Mucosa of stomach (tissue), 1 donor: ENCODE measurements around the gene PPP1R2C.

Source experiments
- H3K27me3 ChIP-seq: one replicate; pipeline ENCODE4 v1.7.0; 2013; ENCODE audit warnings: mild to moderate bottlenecking, low read length; ENCODE audit not compliant: control insufficient read depth, insufficient read depth
- H3K36me3 ChIP-seq: one replicate; pipeline ENCODE4 v1.7.0; 2013; ENCODE audit warnings: low read length; ENCODE audit not compliant: control insufficient read depth, insufficient read depth
- H3K4me1 ChIP-seq: one replicate; pipeline ENCODE4 v1.7.0; 2013; ENCODE audit warnings: mild to moderate bottlenecking, low read length; ENCODE audit not compliant: control insufficient read depth, insufficient read depth
- H3K4me3 ChIP-seq: one replicate; pipeline ENCODE4 v1.7.0; 2013; ENCODE audit warnings: low read length
- H3K9ac ChIP-seq: one replicate; pipeline ENCODE4 v1.7.0; 2013; ENCODE audit warnings: mild to moderate bottlenecking, low read length, moderate library complexity
- H3K9me3 ChIP-seq: one replicate; pipeline ENCODE4 v1.7.0; 2013; ENCODE audit warnings: mild to moderate bottlenecking, low read length, moderate library complexity; ENCODE audit not compliant: control insufficient read depth
- donor health status: Pancreatic carcinoma.

The PPP1R2C gene

GRCh38 chrX:42740456-42740855 is 37.5 kb downstream of the PPP1R2C start:
- H3K27me3 ChIP-seq: no peaks in the 10 kb centered on the region
- H3K4me1 ChIP-seq: no peaks in the 10 kb centered on the region
- no peaks in the 10 kb centered on the region for H3K9me3 ChIP-seq
- no peaks in the 10 kb centered on the region for H3K36me3 ChIP-seq
- no peak overlapping the region for H3K9ac ChIP-seq
- no peak overlapping the region for H3K4me3 ChIP-seq

GRCh38 chrX:42739741-42740140 is 38.2 kb downstream of the PPP1R2C start:
- Histone ChIP-seq H3K9me3 (no peaks in the 10 kb centered on the region), H3K36me3 (no peaks in the 10 kb centered on the region), H3K9ac (no peak overlapping the region), H3K4me3 (no peak overlapping the region), H3K4me1 (no peaks in the 10 kb centered on the region), H3K27me3 (no peaks in the 10 kb centered on the region)

DNA sequence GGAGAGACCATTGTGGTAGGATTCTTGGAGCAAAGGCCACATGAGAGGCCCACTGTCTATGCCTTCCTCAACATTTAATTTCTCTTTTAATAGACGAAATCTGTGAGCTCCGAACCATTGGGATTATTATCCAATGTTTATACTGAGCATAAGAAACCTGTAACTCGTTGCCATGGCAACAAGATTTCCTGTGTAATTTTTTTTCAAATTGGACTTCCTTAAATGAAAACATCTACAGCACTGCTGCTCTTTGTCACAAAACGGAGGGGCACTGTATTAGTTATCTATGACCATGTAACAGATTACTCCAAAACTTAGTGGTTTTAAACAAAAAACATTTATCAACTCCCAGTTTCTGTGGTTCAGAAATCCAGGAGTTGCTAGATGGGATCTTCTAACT is 38.7 kb downstream of the PPP1R2C start:
- no peaks in the 10 kb centered on the region for H3K27me3 ChIP-seq
- H3K4me1 ChIP-seq: no peaks in the 10 kb centered on the region
- no peaks in the 10 kb centered on the region for H3K36me3 ChIP-seq

DNA sequence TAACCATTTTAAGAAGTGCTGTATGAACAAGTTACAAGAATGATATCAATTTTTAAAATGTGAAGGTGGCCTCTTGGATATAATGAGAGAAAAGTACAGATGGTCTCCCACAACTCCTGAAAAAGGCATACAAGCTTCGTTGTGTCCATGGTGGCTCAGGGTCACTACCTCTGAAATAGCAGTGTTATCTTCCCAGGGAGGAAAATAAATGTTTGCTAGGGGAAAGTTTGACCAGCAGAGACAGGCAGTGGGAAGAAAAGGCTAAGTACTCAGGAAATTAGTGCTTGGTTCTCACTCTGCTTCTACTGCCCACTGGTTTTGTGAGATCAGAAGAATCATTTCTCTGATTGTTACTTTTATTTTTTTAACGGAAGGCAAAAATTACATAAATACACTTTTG is 39.4 kb downstream of the PPP1R2C start:
- no peaks in the 10 kb centered on the region for H3K36me3 ChIP-seq
- no peak overlapping the region for H3K9ac ChIP-seq
- H3K27me3 ChIP-seq: no peaks in the 10 kb centered on the region
- no peaks in the 10 kb centered on the region for H3K4me1 ChIP-seq
- H3K9me3 ChIP-seq: no peaks in the 10 kb centered on the region
- no peak overlapping the region for H3K4me3 ChIP-seq

More for the DNA sequence above, 38.7 kb downstream of the PPP1R2C start:
- Histone ChIP-seq H3K4me3 (no peak overlapping the region), H3K9ac (no peak overlapping the region), H3K9me3 (no peaks in the 10 kb centered on the region)

DNA sequence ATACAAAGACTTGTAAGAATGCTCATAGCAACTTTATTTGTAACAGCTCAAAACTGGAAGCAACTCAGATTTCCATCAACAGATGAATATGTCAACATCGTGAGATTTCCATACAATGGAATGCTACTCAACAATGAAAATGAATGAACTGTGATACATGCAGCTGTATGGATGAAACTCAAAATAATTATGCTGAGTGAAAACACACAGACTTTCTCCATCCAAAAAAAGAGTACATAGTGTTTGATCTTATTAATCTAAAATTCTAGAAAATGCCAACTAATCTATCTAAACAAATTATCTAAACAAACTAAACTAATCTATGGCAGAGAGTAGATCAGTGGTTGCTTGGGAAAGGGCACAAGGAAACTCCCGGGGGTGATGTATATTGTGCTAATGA is 42.7 kb downstream of the PPP1R2C start:
- H3K27me3 ChIP-seq: no peaks in the 10 kb centered on the region
- H3K4me3 ChIP-seq: no peak overlapping the region
- H3K9me3 ChIP-seq: no peaks in the 10 kb centered on the region
- H3K36me3 ChIP-seq: no peaks in the 10 kb centered on the region
- peaks cover 6% of the 10 kb centered on the region for H3K4me1 ChIP-seq
- H3K9ac ChIP-seq: no peak overlapping the region

DNA sequence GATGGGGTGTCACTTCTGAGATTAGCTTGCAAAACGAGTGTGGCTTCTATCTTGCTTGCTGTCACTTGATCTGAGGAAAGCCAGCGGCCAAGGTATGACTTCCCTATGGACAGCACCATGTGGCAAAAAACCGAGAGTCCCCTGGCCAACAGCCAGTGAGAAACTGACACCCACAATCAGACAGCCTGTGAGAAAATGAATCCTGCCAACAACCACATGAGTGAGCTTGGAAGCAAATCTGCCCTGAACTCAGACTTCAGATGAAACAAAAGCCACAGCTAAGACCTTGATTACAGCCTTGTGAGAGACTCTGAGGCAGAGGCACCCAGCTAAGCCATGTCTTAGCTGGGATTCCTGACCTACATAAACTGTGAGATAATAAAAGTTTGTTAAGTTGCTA is 45.5 kb downstream of the PPP1R2C start:
- H3K9me3 ChIP-seq: no peaks in the 10 kb centered on the region
- H3K36me3 ChIP-seq: no peaks in the 10 kb centered on the region
- H3K9ac ChIP-seq: no peak overlapping the region
- no peak overlapping the region for H3K4me3 ChIP-seq
- no peaks in the 10 kb centered on the region for H3K27me3 ChIP-seq
- H3K4me1 ChIP-seq: peaks cover 6% of the 10 kb centered on the region
